NCI-H69 (cell line): Measurements from ENCODE around the gene TNFRSF14.
"Not testable (repeated sequence)": the region's sequence is repeated elsewhere in the genome, so short reads cannot be mapped to it uniquely, and the experiment has no call there.

Experiments used
- DNase-seq: peaks from one replicate; lab custom pipeline; 2025; lab: John Stamatoyannopoulos, UW

TNFRSF14 gene

DNA sequence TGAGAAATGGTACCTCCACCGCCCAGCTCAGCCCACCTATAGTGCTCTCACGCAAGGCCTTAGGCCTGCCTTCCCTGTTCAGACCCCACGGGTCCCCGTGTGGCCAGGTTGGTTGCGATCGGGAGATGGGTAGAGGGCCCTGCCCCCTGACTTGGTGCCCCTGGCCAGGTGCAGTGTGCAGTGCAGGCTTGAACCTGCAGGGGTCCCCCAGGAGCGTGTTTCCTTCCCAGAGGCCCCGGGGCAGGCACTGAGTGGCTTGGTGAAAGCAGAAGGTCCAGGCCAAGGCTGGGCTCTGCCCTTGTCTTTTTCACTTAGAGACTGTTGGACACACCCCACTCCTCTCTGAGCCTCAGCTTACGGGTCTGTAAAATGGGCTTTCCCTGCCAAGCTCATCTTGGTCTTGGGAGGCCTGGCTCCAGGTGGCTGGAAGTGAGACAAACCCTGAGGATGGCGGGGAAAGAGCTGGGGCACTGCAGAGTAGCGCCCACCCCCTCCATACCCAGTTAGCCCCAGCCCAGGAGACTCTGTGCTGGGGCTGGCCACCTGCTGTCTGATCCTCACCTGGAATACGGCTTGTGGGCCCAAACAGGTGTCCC lies 16.8 kb upstream of the TNFRSF14 start:
- DNase-seq = peak; percentile 10

DNA sequence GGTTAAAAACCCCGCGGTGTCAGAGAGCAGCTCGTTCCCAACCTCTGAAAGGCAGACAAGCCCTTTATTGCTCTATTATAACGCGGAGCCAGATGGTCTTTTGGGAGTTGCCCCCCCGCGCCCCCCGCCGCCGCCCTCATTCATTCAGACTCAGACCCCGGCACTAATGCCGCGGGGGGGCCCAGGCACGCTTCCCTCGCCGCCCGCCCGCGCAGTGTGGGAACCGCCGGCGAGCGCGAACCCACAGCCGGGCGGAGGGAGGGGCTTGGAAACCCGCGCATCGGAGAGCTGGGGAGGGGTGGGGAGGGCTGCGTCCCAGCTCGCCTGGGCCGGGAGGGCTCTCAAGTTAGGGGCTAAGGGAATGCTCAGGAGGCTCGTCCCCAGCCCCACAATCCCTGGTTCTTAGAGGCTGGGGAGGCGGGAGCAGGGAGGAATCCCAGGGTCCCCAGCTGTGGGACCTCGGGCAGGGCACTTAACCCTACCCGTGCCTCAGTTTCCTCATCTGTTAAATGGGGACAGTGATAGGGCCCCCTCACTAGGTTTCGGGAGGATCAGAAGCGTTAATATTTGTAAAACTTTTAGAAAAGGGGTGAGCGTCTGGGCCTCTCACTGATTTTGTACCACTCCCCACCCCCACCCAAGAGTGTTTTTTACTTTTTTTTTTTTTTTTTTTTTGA lies 15.2 kb upstream of the TNFRSF14 start:
- peak; percentile 72 for DNase-seq

DNA sequence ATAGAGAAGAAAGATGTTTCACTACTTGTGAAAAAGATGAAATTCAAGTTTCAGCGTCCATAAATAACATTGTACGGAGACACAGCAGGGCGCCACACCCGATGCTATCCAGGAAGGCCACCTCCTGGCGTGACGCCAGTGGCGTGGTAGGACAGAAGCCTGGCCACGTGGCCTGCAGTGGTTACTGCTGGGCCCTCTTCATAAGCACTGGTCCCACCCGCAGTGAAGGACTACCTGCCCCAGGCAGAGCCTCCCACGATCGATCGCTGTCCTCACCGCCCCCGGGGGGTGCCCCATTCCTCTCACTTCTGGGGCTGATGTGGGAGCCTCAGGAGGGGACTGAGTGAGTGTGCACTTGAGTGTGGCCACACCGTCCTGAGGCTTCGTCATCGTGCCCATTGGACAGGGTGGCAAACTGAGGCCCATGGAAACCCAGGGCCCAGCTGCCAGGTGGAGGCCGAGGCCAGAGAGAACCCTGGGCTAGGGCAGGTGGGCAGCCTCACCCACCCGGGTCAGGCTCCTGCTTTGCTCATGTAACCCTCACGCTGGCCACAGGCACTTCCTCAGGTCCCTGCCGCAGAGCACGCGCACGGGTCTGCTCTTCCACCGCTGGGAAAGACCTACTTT lies 14.4 kb upstream of the TNFRSF14 start:
- DNase-seq = peak; percentile 43

DNA sequence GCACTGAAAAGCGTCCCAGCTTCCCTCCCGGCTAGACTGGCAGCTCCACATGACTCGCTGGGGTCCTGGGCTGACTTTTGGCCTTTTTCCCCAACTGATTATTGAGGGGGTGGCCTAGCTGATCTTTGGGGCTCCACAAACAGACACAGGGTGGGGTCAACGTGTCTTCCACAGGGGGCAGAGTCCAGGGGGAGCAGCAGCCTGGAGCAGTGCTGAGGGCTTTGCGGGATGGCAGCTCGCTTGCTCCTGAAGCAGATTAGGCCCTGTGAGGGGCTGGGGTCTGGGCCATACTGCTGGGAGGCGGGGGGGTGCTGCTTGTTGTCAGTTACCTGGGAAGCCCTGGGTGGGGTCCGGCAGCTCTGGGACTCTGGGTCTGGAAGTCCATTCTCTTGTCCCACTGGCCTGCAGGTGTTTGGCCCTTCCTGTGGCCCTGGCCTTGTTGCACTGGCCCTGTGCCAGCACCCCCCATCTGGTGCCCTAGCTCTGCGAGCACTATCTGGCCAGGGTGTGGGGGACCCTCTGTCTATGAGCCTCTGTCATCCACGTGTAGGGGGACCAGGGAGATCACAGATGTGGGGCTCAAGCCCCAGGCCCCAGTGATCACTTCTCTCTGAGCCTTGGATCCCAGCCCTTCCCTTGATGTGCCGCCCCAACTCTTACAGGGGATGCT lies 13.8 kb upstream of the TNFRSF14 start:
- DNase-seq = no peak

DNA sequence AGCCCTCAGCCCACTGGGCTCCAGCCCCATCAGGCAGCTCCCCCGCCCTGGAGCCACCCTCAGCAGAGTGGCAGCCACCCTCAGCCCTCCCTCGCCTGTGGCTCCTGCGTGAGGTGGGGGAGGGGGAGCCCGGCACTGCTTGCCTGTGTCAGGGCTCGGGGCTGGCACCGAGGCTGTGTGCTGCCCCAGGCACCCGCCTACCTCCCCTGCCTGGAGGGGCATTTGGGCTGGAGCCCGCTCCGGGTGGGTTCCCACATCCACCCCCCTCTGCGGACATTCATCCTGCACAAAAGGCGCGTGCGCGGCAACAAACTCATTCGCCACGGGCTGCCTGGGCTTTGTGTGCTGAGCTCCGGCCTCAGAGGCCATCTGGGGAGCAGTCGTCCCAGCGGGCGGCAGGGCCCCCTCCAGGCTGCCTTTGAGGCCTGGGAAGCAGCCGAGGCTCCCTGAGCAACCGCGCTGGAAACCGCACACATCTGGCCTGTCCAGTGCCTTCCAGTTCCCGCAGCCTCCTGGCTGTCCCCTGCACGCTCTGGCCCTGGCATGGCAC lies 12.6 kb upstream of the TNFRSF14 start:
- DNase-seq = peak; percentile 84

DNA sequence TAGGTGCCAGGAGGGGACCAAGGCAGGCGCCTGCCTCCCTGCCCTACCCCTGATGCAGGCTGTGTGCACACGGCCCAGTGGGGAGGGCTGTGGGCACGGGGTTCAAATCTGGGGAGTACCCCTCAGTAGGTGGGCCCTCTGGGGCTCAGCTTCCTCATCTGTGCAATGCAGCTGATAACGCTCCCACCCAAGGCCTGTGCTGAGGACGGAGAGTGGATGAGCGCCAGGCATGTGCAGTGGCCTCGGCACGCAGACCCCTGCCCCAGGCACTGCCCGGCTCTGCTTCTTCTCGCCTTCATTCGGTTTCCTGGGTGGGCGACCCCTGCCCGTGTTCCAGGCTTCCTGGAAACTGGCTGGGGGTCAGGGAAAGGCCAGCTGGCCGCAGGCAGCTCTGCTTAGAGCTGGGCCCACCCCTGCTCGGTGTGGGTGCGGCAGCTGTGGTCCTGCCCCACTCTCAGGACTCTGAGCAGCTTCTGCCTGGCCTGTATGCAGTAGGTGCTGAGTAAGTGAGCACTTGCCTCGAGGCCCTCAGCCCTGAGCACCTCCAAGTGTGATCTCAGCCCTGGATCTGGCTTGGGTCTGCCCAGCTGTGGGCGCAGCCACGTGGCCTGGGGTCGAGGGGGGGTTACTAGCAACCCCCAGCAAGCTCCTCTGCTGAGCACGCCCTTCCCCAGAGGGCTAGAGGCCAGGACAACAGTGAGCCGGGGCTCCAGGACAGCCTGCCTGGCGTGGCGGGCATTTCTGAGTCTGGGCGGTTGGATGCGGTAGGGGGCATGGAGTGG lies 11.9 kb upstream of the TNFRSF14 start:
- peak; percentile 10 for DNase-seq

DNA sequence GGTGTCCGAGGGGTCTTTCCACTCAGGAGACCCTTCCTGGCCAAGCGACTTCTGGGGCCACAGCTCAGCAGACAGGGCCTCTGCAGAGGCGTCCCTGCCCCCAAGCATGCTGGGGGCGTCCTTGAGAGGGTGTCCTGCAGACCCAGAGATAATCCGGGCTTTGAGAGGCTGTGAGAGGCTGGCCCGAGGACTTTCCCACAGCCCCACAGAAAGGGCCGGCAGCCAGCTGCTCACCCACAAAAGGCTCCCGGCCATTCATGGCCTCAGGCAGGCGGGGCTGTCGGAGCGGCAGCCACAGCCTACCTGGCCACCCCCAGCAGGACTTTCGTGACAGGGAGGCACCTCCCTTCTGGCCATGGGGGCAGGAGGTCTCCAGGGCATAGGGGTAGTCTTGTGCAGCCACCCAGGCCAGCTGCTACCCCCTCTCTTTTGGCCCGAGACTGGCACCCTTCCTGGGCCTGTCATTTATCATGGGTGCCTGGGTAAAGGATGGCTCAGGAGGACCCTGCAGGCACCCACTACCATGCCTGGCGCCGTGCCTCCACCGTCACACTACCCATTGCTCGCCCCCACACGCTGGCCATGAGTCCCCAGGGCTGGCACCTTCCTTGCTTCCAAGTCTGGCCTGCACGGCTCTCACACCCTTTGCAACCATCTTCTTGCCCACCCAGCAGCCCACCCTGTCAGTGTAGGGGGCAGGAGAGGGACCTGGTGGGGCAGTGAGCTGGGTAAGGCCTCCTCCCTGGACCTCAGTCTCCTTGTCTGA lies 11.1 kb upstream of the TNFRSF14 start:
- peak; percentile 16 for DNase-seq

DNA sequence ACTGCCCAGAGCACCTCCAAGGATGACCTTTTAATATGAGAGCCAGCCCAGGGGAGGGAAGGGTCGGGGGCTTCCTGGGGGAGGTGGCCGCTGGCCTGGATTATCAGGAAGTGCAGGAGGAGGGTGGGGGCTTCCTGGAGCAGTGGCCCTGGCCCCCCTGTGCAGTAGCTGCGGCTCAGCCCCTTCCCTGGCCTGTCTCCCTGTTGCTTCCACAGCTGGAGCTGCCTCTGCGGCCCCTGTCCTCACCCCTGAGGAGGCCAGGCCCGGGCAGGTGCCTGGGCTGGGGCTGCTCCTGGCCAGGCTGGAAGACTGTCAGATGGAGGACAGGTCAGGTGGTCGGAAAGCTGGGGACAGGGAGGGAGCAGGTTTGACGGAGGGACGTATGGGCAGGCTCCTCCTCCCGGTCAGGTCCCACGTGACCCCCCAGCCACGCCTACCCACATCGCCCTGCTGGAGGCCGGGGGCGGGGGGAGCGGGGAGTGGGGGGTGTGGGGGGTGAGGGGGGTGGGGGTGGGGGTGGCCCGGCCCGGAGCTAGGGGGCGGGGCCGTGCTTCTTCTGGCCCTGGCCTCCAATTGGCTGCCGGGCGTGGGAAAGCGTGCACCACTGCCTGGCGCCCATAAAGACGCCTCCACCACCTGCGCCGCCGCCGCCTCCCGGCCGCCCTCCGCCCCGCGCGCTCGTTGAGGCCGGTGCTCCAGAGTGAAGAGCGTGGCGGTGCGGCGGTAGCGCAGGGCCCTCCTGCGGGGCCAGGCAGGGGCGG lies 10.2 kb upstream of the TNFRSF14 start:
- DNase-seq = peak; percentile 92

DNA sequence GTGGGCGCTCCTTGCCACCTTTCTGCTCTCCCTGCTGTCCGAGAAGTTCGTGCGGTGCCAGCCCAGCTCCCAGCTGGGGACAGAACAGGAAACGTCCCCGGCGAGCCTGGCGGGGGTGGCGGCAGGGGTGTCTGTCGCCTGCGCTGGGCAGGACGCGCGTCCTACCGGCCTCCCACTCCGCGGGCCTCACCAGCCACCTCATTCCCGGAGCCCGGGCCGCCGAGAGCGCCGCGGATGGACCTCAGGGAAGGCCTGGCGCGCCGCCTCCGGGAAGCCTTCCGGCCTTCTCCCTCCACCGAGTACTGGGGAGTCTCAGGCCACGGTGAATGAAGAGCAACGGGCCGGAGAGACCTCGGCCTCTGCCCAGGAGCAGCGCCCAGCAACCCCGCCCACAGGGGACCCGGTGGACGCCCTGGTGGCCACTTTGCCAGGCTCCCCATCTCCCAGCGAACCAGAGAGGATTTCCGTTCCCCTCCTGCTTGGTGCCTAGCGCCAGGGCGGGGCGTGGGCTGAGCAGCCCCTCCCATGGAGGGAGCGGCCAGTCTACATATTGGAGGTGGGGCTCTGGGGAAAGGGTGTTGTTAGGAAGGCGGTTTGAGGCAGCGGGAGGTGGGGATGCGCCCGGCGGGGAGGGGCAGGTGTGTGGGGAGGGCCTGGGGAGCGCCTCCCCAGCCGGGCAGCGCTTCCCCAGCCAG lies 9.5 kb upstream of the TNFRSF14 start:
- DNase-seq = peak; percentile 94

DNA sequence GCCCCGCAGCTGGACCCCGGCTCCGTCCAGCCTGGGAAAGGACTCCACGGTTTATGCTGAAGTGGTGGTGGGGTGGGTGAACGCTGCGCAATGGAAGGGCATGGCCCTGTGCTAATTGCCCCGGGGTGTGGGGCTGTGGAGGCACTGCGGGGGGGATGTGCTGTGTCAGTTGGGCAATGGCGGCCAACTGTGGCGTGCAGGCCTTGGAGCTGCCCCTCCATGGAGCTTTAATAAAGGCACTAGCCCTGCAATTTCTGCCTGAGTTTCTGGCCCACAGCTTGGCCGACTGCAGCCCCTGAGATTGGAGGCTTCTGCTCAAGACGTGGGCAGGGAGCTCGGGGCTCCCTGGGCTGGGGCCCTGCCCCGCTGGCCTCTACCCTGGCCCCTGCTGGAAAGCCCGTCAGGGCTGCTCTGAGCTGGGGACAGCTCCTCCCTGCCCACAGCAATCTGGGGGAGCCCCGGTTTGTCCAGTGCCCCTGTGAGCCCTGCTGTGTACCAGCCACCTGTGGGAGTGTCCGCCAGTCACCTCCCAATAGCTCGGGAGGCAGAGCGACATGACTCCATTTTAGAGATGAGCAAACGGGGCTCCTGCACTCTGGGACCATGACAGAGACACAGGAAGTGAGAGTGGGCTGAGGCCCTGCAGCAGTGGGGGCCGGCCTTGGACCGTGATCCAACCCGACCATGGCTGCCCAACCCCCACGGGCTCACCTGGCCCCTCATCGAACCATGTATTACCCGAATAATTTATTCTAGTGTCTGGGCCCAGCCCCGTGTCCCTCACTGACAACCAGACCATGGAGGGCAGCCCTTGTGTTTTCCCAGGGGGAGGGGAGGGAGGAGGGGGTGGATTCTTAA lies 8.7 kb upstream of the TNFRSF14 start:
- peak; percentile 59 for DNase-seq

DNA sequence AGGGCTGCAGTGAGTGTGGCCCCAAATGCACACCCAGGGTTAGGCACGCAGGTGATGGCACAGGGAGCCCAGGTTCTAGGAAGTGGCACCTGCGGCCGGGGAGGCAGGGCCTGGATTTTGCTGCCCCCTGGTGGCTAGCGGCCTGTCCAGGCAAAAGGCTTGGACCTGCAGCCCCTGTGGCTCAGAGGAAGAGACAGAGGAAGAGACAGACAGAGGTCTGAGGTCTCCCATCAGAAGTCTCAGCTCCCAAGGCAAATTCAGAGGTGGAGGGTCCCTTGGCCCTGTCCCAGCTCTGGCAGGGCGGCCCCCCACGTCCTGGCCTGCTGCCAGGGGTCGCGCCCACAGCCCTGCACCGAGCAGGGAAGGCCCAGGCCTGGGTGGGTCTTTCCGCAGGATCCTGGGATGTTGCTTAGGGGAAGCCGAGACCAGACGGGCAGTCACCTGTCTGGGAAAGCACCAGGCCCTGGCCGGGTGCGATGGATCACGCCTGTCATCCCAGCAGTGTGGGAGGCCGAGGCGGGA lies 8.0 kb upstream of the TNFRSF14 start:
- peak; percentile 79 for DNase-seq

DNA sequence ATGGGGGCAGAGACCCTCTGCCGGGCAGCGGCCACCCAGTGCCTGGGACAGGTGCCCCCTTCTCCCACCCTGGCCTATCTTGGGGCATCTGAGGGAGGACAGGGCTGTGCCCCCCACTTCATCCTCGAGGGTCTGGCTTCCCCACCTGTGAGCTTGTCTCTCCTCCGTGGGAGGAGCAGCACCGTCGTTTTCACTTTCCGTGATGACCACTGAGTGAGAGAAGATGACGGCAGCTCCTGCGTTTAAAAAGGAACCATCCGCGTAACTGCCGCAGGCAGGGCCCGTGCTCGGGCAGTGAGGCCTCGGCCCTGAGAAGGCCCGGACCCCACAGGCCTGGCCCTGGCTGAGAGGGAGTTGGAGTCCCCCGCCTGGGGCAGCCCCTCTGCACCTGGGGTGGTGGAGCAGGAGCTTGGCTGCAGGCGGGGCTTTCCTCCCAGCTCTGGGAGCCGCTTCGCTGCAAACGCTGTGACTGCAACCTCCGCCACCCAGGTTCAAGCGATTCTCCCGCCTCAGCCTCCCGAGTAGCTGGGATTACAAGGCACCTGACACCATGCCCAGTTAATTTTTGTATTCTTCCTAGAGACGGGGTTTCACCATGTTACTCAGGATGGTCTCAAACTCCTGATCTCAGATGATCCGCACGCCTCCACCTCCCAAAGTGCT lies 6.7 kb upstream of the TNFRSF14 start:
- DNase-seq = not testable (repeated sequence)

DNA sequence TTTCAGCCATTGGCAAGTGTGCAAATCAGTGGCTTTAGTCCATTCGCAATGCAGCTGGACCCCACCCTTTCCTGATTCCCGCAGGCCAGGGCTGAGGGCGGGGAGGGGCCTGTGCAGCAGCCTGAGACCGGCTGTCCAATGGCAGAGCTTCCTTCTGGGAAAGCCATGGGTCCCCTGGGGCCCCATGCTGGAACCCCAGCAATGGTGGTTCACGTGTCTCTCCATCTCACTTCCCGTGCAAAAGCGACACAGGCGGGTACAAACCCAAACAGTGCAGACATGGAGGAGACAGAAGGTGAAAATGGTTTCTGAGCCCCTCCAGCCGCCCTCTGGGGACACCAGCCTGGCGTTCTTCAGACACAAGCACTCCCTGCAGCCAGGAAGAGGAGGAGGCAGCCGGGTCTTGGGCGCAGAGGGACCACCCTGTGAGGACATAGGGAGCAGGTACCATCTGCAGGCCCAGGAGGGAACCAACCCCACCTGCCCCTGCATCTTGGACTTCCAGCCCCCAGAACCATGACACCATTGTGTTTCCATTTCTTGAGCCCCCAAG lies 5.8 kb upstream of the TNFRSF14 start:
- DNase-seq = not testable (repeated sequence)

DNA sequence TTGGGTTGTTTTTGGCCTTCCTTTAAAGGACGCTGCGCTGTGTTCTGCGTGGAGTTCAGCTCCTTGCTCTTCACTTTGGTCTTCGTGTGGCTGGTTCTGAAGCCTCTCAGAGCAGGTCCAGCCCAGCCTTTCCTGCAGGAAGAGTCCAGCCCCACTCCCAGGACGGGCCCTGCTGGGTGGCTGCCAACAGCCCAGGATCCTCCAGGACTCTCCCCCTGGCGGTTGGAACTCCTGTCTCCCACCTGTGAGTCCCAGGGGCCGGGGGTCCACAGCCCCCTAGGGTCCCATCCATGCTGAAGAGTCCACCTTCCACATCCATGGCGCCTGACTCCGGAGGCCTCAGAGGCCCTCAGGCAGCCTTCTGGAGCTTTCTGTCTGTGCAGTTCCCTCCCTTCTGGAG lies 4.6 kb upstream of the TNFRSF14 start:
- not testable (repeated sequence) for DNase-seq

DNA sequence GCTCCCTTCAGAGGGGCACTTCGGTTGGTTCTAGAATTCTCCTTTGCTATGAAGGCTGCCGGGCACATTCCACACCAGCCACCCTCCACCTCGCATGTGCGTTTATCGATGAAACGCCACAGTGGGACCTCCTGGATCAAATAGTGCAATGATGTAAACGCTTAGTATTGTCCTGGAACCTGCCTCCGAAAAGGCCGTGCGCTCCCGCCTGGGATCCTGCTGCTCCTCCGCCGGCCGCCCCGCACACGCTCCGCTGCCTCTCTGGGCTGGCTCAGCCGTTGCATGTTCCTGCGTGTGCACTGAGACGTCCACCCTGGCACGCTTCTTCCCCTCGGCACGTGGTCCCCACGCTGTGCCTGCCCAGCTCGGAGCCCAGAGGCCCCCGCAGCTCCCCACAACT lies 4.0 kb upstream of the TNFRSF14 start:
- DNase-seq = no peak

DNA sequence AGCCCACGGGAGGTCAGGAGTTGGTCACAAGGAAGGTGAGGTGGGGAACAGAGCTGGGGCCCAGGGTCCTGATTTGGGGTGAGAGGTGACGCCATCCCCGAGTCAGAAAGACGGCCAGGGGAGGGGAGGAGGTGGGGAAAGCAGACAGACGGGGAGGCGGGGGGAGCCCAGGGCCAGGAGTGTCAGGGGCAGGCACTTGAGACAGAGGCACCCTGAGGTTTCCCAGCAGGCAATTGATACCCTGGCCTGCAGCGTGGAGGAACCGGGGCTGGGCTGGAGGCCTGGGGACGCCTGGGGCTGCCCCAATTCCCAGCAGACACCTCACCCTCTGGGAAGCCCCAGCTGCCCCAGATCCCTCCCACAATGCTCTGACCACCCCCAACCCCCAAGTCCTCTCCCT lies 3.1 kb upstream of the TNFRSF14 start:
- not testable (repeated sequence) for DNase-seq

DNA sequence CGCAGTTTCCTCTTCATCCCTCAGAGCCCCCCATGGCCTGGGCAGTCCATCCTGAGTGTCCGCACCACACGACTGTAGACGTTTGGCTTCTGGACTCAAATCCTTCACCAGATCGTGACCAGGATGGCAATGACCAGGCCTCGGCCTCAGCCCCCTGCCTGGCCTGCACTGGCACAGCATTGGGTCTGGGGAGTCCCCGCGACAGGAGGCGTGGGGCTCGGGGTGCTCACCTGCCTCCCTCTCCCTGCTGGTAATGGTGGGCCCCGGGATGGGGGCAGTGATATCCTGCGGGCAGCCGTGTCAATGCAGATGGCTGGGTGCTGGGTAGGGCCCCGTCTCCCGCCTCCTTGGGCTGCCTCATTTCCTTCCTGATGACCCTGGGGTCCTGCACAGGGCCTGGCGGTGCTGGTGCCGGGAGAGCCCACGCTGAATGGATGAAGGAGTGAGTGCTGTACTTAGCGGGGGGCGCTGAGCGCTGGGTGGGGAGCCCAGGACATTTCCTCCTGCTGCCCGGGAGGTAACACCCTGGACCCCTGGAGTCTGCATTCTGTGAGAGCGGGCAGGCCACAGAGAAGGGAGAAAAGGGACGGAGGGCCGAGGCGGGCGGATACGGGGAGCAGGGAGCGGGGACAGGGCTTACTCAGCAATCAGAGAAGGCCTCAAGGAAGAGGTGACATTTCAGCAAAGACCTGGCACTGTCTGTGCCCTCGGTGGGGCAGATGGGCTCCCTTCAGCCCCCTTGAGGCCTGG lies 2.1 kb upstream of the TNFRSF14 start:
- DNase-seq = no peak
